Hepatocyte (in vitro differentiated cells): Measurements from ENCODE around the gene KIFC3.

Experiments used
- CTCF ChIP-seq: fragments of 200-600 bp; sonication (generic); IDR thresholded peaks from 2 replicates; pipeline ENCODE4 v1.5.1; 2016; ENCODE audit warnings: antibody characterized with exemption, mild to moderate bottlenecking; ENCODE audit not compliant: poor library complexity
- EZH2 ChIP-seq: fragments of 200-600 bp; sonication (generic); IDR thresholded peaks from 2 replicates; pipeline ENCODE4 v1.6.1; 2016; ENCODE audit warnings: antibody characterized with exemption, mild to moderate bottlenecking, borderline replicate concordance
- EZH2phosphoT487 ChIP-seq: fragments of 200-600 bp; sonication (generic); IDR thresholded peaks from one replicate; pipeline ENCODE4 v1.6.1; 2018; ENCODE audit warnings: antibody characterized with exemption, mild to moderate bottlenecking, low read depth, moderate library complexity; ENCODE audit not compliant: unreplicated experiment, severe bottlenecking

GRCh38 chr16:57834936-57835335 lies 32.6 kb upstream of the KIFC3 start:
- TF ChIP-seq CTCF (no peak), EZH2 (no peak), EZH2phosphoT487 (no peak)
